HG03175 (cell line): ENCODE measurements around the gene KCNMB3.
A peak's percentile ranks its signal among the peaks of the same experiment; 100 is the strongest.
"Not testable (repeated sequence)": the region's sequence is repeated elsewhere in the genome, so short reads cannot be mapped to it uniquely, and the experiment has no call there.

Source experiments
- ATAC-seq: cut with Tn5 transposase; IDR thresholded peaks from one replicate; pipeline ENCODE4 v1.9.1; 2021; ENCODE audit warnings: mild to moderate bottlenecking, moderate library complexity; ENCODE audit not compliant: unreplicated experiment

Gene KCNMB3, protein sequence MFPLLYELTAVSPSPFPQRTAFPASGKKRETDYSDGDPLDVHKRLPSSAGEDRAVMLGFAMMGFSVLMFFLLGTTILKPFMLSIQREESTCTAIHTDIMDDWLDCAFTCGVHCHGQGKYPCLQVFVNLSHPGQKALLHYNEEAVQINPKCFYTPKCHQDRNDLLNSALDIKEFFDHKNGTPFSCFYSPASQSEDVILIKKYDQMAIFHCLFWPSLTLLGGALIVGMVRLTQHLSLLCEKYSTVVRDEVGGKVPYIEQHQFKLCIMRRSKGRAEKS

DNA sequence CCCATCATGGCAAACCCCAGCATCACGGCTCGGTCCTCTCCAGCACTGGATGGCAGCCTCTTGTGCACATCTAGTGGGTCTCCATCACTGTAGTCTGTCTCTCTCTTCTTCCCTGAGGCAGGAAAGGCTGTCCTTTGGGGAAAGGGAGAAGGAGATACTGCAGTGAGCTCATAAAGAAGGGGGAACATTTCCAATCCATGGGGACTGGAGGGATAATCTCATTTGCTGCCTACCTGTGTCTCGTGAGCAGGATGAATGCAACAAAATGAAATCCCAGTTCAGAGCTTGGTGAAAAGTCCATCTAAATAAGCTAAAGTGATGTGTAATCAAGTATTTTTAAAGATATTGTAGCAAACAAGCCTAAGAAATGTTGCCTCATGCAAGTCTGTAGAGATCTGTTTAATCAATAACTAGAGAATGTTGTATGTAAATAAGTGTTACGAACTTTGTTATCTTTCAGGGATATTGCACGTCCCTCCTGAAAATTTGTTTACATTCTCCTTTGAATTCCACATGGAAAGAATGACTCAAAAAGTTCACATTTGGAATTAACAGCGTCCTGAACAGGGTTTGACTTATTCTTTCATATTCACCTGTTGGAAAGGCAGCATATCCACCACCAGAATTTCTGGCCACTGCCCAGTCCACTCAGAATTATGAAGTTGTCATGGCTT, at the start of gene KCNMB3:
TSS of gene KCNMB3 (minus strand) at position 312 of the 674 bp plus-strand sequence. CDS start at position 188, 124 bp downstream.
- no peak for ATAC-seq

DNA sequence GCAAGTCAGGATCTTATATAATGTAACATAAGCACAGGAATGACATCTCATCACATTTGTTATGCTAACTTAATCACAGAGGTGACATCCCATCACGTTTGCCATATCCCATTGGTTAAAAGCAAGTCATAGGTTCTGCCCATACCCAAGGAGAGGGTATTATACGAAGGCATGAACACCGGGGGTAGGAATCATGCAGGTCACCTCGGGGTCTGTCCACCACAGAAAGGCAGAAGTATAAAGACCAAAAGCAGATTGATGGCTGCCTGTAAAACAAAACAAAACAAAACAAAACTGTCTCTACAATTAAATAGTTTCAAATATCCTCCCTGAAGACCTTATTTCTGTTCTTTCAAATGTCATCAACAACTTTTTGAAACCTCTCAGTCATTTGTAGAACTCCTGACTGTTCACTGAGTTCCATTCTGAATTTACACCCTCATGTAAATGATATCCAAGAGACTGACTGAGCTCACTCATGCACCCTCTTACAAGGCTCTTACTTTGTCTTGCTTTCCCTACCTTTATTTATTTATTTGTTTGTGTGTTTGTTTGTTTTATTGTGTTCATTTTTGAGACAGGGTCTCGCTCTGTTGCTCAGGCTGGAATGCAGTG, 49.2 kb upstream of the KCNMB3 start:
- ATAC-seq, result no peak

DNA sequence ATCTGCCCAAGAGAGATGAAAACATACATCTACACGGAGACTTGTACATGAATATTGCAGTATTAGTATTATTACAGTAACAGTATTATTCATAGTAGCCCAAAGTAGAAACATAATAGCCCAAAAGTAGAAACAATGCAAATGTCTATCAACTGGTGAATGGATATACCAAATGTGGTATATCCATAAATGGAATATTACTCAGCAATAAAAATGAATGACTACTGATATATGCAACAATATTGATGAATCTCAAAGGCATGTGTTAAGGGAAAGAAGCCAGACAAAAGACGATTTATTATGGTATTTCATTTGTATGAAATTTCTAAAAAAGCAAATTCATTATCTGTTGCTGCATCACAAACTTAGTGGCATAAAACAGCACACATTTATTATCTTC, 48.4 kb upstream of the KCNMB3 start:
- ATAC-seq, result no peak

DNA sequence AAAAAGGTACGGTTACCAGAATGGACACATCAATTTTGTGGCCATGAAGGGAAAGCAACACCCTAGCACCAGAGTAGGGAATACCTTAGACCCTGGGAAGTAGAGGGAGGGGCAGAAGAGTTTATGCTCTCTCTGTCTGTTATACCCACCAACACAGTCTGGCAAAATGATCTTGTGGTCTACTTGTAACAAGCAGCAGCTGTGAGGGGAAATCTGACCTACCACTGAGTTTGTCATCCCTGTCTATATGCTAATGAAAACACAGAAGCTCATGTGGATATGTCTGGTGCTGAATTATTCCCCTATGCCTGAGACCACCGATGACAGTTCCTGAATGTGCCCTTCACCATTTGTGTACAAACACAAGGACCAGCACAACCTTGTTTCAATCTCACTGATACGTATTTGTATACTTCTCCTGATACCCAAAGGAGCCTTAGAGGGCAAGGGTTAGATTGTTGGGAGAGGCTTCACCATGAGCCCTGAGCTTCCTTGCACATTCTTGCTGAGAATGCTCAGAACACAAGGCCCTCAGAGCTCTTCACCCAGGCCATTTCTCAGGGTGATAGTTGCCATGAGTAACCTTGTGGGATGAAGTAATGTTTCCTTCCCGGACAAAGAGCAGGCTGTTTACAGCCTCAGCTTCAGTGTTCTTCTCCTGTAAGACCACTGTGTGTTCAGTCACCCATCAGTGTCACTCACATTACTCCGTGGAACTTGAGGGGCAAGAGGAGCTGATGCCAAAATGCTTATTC, 47.2 kb upstream of the KCNMB3 start:
- no peak for ATAC-seq

DNA sequence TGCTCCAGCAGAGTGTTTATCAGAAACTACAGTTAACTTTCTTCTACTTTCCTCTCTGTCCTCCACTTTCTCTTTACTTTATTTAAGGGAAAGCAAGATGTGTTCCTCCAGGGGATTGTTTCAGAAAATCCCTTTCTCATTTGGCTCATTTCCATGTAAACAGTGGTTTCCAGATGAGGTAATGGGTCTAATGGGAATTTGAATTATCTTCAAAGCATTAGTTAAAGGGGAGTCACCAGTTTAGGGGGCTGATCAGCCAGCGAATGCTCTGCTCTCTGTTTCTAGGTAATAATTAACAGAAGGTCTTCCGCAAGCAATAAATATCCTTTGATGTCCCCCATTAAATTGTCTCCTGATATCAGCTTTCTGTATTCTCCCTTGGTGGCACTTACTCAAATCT, 41.5 kb upstream of the KCNMB3 start:
- no peak for ATAC-seq

DNA sequence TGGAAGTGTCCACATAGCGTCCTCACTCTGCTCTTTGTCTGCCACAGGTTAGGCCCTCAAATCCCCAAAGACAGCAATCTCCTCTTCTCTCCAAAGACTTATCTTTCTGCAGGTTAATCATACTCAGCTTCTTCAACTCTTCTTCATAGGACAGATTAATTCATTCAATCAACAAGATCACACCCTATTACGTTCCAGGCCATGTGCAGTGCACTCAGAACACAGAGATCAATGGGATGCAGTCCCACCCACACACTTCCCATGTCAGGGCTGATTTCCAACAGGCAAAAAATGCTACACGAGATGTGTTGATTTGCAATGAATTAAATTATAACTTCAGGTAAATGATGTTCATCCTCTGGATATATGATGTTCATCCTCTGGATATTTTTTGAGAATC, 38.4 kb upstream of the KCNMB3 start:
- ATAC-seq, result no peak

DNA sequence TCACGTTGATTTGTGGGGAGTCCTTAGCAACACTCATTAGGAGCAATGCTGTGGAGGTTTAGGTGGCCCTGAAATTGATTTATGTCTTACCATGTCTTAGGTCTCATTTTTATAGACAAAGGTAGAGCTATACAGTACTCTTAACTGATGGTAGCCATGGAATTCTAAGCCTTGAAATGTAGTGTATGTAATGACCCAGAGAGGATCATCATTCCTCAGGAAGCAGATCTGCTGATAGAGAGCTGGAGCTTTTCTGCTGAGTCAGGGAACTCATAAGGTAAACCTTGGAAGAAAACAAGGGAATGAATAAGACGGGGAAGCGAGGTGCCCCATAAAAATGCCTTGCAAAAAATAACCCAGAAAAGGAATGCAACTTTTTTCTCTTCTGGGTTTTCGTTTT, 37.9 kb upstream of the KCNMB3 start:
- ATAC-seq, result no peak

DNA sequence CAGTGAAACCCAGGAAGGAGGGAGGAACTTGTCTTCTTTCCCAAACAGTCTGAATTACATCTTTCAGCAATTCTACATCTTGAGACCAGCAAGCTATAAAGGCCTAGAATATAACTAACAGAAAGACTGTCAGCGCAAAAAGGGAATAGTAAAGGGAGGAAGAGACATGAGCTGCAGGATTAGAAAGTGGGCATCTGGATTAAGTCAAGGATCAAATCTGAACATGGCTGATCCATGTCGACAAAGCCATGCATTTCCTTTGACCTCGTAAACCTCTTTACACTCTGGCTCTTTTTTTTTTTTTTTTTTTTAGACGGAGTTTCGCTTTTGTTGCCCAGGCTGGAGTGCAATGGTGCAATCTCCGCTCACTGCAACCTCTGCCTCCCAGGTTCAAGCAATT, 35.4 kb upstream of the KCNMB3 start:
- no peak for ATAC-seq

DNA sequence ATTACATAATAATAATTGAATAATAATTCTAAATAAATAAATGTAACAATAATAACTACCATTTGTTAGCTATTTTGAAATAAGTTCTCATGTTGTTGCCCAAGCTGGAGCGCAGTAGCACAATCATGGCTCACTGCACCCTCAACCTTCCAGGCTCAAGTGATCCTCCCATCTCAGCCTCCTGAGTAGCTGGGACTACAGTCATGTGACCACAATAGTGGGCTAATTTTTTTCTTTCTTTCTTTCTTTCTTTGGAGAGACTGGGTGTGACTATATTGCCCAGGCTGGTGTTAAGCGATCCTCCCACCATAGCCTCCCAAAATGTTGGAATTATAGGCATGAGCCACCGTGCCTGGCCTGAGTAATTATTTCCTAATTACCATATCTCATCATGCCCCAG, 30.9 kb upstream of the KCNMB3 start:
- ATAC-seq, result no peak

DNA sequence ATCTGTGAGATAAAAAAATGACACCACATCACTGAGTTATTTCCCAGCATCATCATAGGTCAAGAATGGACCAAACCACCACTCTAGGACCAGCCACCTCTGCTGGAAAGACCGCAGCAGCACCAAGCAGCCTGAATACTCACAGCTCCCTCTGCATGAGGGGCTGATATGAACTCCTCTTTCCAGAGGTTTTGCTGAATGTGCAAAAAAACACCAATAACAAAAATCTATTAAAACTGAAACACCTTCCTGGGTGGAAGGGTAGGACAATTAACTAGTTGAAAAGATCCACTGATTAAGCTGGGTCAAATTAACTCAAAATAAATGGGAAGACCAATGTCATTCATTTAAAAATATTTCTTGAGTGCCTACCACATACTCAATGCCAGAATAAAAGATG, 28.9 kb upstream of the KCNMB3 start:
- no peak for ATAC-seq

DNA sequence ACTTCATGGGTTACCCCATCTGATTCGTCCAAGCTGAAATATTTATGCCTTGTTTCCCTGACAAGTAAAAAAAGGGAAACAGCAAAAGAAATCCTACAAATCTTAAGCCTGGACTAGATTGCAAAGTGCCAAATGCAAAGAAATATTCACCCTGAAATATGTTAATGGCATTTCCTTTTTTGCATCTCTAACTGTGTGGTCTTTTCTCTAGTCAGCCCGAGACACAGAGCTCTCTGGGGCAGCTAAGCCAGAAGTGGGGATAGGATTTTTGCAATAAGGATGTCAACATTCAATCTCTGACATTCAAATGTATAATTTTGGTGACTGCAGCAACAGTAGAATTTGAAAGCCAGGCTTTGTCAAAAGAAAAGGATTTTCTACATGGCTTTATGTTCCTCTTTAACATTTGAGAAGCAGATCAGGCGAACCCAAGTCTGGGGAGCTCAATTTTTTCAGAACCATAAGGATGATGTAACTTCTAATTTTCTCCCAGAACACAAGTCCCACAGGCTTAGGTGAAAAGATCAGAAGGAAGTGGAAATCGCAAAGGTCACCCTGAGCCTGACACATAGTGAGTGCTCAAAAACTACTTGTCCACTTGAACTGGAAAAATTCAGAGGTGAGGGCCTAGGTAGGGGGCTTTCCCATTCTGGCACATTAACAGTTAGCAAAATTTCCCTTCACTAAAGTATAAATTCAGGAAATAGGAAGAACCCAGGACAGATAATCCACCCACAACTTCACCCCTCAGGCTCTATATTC, 28.2 kb upstream of the KCNMB3 start:
- ATAC-seq, result no peak

DNA sequence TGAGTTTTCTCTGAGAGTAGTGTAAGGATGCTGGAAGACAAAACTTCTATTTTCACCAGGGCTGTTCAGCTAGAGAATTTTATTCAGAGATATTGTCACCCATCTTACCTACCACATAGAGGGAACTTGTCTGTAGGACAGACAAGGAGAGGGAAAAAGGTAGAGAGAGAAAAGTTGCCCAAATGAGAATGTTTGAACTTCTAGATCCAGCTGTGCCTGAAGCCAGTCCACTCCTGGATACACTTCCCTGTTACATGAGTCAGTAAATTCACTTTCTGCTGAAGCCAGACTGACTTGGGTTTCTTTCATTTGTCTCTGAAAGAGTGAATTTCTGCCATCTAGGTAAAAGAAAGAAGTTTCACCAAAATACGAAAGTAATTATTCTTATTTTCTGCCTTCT, 27.2 kb upstream of the KCNMB3 start:
- ATAC-seq, result no peak

DNA sequence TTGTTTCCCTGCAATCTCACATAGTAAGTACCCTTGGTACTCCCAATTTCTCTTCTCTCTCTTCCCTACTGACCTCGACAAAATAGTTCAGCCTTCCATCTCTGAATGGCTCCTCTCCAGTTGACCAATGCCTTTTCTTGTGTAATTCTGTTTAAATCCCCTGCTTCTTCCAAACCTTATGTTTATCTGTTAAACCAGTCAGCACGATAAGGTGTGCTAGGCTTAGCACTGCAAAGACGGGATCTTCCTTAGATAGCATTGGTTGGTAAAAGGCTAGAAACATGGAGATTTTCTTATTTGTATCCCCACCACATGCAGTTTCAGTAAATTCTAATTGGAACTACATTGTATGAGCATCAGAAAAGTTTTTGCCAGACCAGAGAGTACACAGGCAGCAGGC, 25.8 kb upstream of the KCNMB3 start:
- no peak for ATAC-seq

DNA sequence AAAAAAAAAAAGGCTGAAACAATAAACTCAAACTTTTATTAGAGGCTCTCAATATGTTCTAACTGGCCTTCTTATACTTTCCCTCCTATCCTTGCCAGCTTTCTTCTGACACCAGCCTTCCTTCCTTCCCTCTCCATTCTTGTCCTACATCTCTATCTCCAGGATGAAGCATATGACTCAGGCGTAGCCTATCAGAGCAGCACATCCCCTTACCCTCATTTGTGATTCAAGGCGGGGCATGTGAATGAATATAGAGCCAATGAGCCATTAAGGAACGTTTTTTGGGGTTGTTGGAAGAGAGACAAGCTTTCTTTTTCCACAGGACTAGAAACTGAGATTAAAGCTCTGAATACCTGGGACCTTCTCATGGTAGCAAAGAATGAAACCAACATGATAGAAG, 25.1 kb upstream of the KCNMB3 start:
- no peak for ATAC-seq

DNA sequence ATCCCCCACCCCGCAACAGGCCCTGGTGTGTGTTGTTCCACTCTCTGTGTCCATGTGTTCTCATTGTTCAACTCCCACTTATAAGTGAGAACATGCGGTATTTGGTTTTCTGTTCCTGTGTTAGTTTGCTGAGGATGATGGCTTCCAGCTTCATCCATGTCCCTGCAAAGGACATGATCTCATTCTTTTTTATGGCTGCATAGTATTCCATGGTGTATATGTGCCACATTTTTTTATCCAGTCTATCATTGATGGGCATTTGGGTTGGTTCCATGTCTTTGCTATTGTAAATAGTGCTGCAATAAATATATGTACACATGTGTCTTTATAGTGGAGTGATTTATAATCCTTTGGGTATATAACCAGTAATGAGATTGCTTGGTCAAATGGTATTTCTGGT, 23.5 kb upstream of the KCNMB3 start:
- ATAC-seq, result not testable (repeated sequence)

DNA sequence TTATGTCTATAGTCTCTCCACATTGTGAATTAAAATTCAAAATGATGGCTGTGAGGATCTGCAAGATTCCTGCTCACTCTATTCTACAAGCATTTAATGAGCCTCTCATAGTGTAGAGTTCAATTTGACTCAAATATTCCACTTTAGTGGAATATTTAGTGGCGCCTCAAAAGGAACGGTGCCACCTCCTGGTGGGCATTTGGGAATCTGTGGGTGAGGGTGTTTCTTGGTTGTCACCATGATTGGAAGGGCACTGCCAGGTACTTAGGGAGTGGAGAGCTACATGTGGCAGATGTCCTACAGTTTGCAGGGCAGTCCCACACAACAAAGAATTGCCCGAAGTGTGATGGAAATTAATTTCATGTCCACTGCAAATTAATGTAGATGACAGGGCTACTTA, 21.5 kb upstream of the KCNMB3 start:
- ATAC-seq, result no peak

DNA sequence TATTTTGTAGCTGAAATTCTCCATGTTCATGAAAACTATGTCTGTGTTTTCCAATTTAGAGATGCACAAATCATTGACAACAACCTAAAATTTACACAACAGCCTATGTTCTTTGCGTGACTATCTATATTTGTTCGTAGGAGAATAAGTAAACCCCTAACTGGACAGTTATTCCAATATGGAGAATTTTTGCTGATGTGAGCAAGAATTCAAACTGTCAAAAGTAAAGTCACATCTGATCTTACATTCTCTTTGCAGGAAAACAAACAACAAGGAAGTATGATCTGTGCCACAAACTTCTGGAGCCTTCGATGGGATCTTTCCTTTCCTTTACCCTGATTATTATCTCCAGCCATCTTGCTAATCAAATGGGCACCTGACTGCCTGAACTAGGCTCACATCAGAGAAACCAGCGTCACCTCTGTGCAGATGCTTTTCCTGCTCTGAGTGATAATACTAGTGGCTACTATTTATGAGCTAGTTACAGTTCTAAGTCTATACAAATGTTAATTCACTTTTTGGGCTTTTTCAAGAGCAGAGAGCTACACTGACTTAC, 18.3 kb upstream of the KCNMB3 start:
- no peak for ATAC-seq

DNA sequence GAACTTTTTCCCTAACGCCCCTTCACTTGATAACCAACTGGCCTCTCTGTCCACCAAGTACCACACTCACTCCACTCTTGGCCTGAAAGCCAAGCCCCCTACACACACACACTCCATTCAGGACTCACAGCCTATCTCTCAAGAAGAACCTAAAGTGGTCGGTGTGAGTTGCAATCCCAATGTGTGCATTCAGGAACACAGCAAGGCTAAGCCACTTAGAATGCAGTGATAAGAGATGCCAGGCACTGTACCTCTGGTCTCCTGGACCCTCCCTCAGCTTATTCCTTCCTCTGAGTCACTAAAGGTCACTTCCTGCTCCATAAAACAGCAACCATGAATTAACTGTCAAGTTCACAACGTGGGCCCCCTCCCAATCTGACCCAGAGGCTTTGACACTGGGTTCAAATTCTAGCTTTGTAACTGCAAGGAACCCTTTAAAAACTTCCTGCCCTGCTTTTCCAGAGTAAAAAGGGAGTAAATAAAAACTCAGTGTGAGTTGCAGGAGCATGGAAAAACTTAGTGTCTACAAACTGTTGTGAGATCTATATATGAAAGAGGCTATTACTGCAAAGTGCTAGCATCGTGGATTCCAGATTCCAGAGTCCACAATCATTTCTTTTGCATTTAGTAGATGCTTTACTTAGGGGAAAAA, 17.6 kb upstream of the KCNMB3 start:
- ATAC-seq, result no peak

DNA sequence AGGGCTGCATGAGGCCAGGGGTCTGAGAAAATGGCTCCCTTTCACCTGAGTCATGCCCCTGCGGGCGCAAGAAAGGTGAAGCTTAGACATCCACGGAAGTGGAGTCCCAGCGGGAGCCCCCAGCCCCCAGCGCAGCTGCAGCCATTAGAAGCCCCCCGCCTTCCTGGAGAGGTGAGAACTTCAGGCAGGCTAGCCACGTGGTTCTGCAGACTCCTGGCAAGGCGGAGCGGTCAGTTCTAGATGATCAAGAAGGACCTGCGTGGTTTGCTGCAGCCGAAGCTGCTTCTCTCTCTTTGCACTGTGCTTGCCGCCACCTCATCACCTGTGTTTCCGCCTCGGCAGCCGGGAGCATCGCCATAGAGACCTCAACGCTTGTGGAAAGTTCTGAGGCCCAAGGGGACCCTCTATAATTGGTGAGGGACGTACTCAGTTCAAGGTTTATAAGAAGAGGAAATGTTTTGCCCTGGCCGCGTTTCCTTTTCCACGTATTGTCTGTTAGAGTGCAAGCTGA, 15.8 kb upstream of the KCNMB3 start:
- no peak for ATAC-seq

DNA sequence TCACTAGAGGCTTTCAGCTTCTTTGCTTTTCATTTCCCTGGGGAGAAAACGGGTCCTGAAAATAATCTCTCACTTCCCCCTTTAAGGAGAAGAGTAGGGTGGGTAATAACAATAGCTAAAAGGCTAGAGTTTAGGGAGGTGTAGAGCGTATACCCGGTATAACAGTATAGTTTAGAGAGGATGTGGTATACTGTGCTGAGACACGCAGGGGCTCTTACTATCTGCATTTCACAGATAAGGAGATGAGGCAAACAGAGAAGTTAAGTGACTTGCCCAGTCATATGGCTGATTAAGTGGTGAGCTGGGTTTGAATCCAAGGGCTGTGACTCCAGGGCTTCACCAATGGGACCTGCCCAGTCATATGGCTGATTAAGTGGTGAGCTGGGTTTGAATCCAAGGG, 15.0 kb upstream of the KCNMB3 start:
- ATAC-seq, result peak; percentile 70
